ENCODE results near the gene SKAP2. TPM values are rescaled to one million over a fixed set of nuclear protein-coding genes. Genes with fewer than 3 reads are reported as not detected.

The SKAP2 gene
- polyA plus RNA-seq, 3 donors: 19.2 to 204 (median 158) TPM

DNA sequence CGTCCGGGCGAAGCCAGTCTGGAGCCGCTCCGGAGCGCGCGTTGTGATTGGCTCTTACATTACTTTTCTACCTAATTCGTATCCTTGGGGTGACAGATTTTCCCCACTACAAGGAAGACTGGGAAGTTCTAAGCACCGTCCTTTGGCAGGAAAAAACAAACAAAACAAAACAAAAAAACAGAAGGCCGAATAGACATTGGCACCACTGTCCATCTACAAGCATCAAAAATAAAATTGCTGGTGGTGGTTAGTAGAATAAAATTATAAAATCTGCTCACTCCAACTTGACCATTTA is 651 bp upstream of the SKAP2 start:
- Histone ChIP-seq H3K4me3 (replicated peaks in 1 of 3; ENCODE audit: low read depth in 2 of 3, low read length in 3 of 3) (peak overlapping the region; percentile 71 to 97 (median 75)), H3K9ac (ENCODE audit: insufficient read depth, low read length, poor library complexity, severe bottlenecking) (peak overlapping the region; percentile 93), H3K9me3 (replicated peaks in 1 of 2; ENCODE audit: control insufficient read depth in 1 of 2, insufficient read depth in 1 of 2, low read length in 2 of 2) (no peaks in the 10 kb centered on the region), H3K4me2 (replicated peaks; ENCODE audit: extremely low read depth, low read length, poor library complexity, severe bottlenecking) (peak overlapping the region; percentile 77), H2AFZ (ENCODE audit: insufficient read depth, low read depth, low read length, poor library complexity, severe bottlenecking) (peak overlapping the region; percentile 67), H4K20me1 (ENCODE audit: insufficient read depth, low read length) (peaks cover 6% of the 10 kb centered on the region), H3K79me2 (ENCODE audit: insufficient read depth, low read length) (peaks cover 37% of the 10 kb centered on the region), H3K27me3 (ENCODE audit: control insufficient read depth in 2 of 2, insufficient read depth in 2 of 2, low read length in 2 of 2) (no peaks in the 10 kb centered on the region), H3K27ac (ENCODE audit: low read depth in 1 of 2, low read length in 2 of 2) (peak overlapping the region; percentile 91 to 95), H3K4me1 (ENCODE audit: control insufficient read depth in 1 of 2, insufficient read depth in 2 of 2, low read length in 2 of 2) (peaks cover 7 to 43% of the 10 kb centered on the region in 2 donors), H3K36me3 (replicated peaks in 1 of 2; ENCODE audit: control insufficient read depth in 1 of 2, insufficient read depth in 2 of 2, low read length in 2 of 2) (no peaks in the 10 kb centered on the region)
- H3K9me3 Mint-ChIP-seq: peaks cover 0 to 5% (median 0%) of the 10 kb centered on the region in 7 donors
- H3K4me3 Mint-ChIP-seq: peak overlapping the region; percentile 97 to 99
- peak in 1 of 3 donors; percentile 73 for DNase-seq
- intact Hi-C loops (cut with micrococcal nuclease): loop anchor here in 1 of 2 donors (10.0 kb wide), 1 partner anchor 500 kb away; no protein-coding TSS in a partner anchor
- H3K4me1 Mint-ChIP-seq: peaks cover 33% of the 10 kb centered on the region
- no peaks in the 10 kb centered on the region for H3K36me3 Mint-ChIP-seq
- peak overlapping the region; percentile 97 to 100 (median 99) for H3K27ac Mint-ChIP-seq
- TF ChIP-seq, protein P1, sequence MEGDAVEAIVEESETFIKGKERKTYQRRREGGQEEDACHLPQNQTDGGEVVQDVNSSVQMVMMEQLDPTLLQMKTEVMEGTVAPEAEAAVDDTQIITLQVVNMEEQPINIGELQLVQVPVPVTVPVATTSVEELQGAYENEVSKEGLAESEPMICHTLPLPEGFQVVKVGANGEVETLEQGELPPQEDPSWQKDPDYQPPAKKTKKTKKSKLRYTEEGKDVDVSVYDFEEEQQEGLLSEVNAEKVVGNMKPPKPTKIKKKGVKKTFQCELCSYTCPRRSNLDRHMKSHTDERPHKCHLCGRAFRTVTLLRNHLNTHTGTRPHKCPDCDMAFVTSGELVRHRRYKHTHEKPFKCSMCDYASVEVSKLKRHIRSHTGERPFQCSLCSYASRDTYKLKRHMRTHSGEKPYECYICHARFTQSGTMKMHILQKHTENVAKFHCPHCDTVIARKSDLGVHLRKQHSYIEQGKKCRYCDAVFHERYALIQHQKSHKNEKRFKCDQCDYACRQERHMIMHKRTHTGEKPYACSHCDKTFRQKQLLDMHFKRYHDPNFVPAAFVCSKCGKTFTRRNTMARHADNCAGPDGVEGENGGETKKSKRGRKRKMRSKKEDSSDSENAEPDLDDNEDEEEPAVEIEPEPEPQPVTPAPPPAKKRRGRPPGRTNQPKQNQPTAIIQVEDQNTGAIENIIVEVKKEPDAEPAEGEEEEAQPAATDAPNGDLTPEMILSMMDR (IDR thresholded peaks at IDR 0.05): no peak
- H3K27me3 Mint-ChIP-seq (ENCODE audit: low read depth in 3 of 3): peaks cover 0 to 6% (median 4%) of the 10 kb centered on the region in 3 donors
- 0% methylated on average over 8 of the region's 11 CpGs for WGBS (ENCODE audit: insufficient coverage)

DNA sequence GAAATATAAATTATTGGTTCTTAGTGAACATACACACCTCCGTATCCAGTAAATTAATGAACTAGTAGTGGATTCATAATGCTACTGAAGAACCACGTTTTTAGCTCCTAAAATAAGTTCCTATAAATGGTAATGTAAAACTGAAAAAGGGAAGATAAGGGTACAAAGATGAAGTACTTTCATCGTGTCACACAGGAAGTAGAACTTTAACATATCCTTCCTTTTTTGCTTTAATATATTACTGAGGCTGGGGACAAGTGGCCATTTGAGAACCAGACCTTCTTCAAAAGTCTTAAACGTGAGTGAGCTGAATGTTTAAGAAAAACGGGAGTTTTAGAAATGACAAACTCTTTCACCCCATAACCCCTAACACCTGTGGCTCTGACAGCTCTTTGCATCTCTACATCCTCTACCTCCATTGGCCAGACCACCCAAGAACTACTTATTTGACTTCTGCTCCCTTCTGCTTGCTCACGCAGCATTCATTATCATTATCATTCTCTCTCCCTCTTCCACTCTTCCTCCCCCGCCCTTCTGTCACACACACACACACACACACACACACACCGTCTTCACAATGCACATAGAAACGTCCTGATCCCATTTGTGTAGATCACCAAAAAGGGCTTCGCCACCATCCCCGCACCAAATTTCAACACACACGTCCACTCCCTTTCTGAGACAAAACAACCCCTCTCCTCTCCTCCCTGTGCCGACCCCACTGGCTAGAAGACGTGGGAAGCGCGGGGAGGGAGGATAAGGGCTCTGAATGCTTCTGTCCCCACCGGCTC is 677 bp downstream of the SKAP2 start:
- Histone ChIP-seq H2AFZ (ENCODE audit: insufficient read depth, low read depth, low read length, poor library complexity, severe bottlenecking) (peak overlapping the region; percentile 90), H3K9me3 (replicated peaks in 1 of 2; ENCODE audit: control insufficient read depth in 1 of 2, insufficient read depth in 1 of 2, low read length in 2 of 2) (no peaks in the 10 kb centered on the region), H4K20me1 (ENCODE audit: insufficient read depth, low read length) (peaks cover 19% of the 10 kb centered on the region), H3K79me2 (ENCODE audit: insufficient read depth, low read length) (peaks cover 50% of the 10 kb centered on the region), H3K27ac (ENCODE audit: low read depth in 1 of 2, low read length in 2 of 2) (peak overlapping the region; percentile 91 to 95), H3K4me2 (replicated peaks; ENCODE audit: extremely low read depth, low read length, poor library complexity, severe bottlenecking) (peak overlapping the region; percentile 77), H3K4me3 (replicated peaks in 1 of 3; ENCODE audit: low read depth in 2 of 3, low read length in 3 of 3) (peak overlapping the region; percentile 71 to 97 (median 75)), H3K9ac (ENCODE audit: insufficient read depth, low read length, poor library complexity, severe bottlenecking) (peak overlapping the region; percentile 93), H3K27me3 (ENCODE audit: control insufficient read depth in 2 of 2, insufficient read depth in 2 of 2, low read length in 2 of 2) (no peaks in the 10 kb centered on the region), H3K4me1 (ENCODE audit: control insufficient read depth in 1 of 2, insufficient read depth in 2 of 2, low read length in 2 of 2) (peaks cover 7 to 47% of the 10 kb centered on the region in 2 donors), H3K36me3 (replicated peaks in 1 of 2; ENCODE audit: control insufficient read depth in 1 of 2, insufficient read depth in 2 of 2, low read length in 2 of 2) (no peaks in the 10 kb centered on the region)
- Mint-ChIP-seq H3K36me3 (no peaks in the 10 kb centered on the region), H3K4me1 (peaks cover 38% of the 10 kb centered on the region), H3K27me3 (ENCODE audit: low read depth in 3 of 3) (peaks cover 4 to 6% (median 4%) of the 10 kb centered on the region in 3 donors), H3K27ac (peak overlapping the region; percentile 97 to 100 (median 99)), H3K9me3 (peaks cover 0 to 5% (median 0%) of the 10 kb centered on the region in 7 donors), H3K4me3 (peak overlapping the region; percentile 97 to 99)
- intact Hi-C loops (cut with micrococcal nuclease): loop anchor here (5.0 to 10.0 kb wide), 3 partner anchors 234 to 499 kb away; partner anchors contain the start of genes HOXA1 (in 1 of the 2) and HOXA5 (in 1 of the 2)
- TF ChIP-seq, protein P1 (IDR thresholded peaks at IDR 0.05): no peak
- WGBS (ENCODE audit: insufficient coverage): 0% methylated on average over 5 of the region's 17 CpGs
- DNase-seq: peak; percentile 52 to 76 (median 69)

Data from CD14-positive monocyte (primary cell).